Measurements from ENCODE around the gene UPF1.

UPF1 gene

GRCh38 chr19:18857223-18857622 is 25.5 kb downstream of the UPF1 start:
- DNase-seq (ENCODE audit: low read depth in 2 of 2): no peak

GRCh38 chr19:18858906-18859646 is 27.3 kb downstream of the UPF1 start:
- DNase-seq (ENCODE audit: low read depth in 2 of 2): no peak

GRCh38 chr19:18859676-18860301 is 28.0 kb downstream of the UPF1 start:
- DNase-seq (ENCODE audit: low read depth in 2 of 2): no peak

GRCh38 chr19:18860302-18860700 is 28.5 kb downstream of the UPF1 start:
- no peak for DNase-seq (ENCODE audit: low read depth in 2 of 2)

GRCh38 chr19:18860725-18861124 is 29.0 kb downstream of the UPF1 start:
- no peak for DNase-seq (ENCODE audit: low read depth in 2 of 2)

- DNase-seq (ENCODE audit: low read depth in 2 of 2): no peak
Measured at GRCh38 chr19:18861235-18861634, 29.5 kb downstream of the UPF1 start.

- DNase-seq (ENCODE audit: low read depth in 2 of 2): no peak
Measured at GRCh38 chr19:18861917-18862316, 30.2 kb downstream of the UPF1 start.

GRCh38 chr19:18862976-18863842 is 31.4 kb downstream of the UPF1 start:
- no peak for DNase-seq (ENCODE audit: low read depth in 2 of 2)

GRCh38 chr19:18863843-18864362 is 32.1 kb downstream of the UPF1 start:
- no peak for DNase-seq (ENCODE audit: low read depth in 2 of 2)

- DNase-seq (ENCODE audit: low read depth in 2 of 2): no peak
Measured at GRCh38 chr19:18865106-18865972, 33.6 kb downstream of the UPF1 start.

- DNase-seq (ENCODE audit: low read depth in 2 of 2): peak in 1 of 2 donors; percentile 20
Measured at GRCh38 chr19:18865973-18866799, 34.4 kb downstream of the UPF1 start.

GRCh38 chr19:18866800-18867123 is 35.0 kb downstream of the UPF1 start:
- DNase-seq (ENCODE audit: low read depth in 2 of 2): no peak

GRCh38 chr19:18867199-18867598 is 35.4 kb downstream of the UPF1 start:
- no peak for DNase-seq (ENCODE audit: low read depth in 2 of 2)

- DNase-seq (ENCODE audit: low read depth in 2 of 2): no peak
Measured at GRCh38 chr19:18867751-18868150, 36.0 kb downstream of the UPF1 start.

- no peak for DNase-seq (ENCODE audit: low read depth in 2 of 2)
Measured at GRCh38 chr19:18868380-18869022, 36.7 kb downstream of the UPF1 start.

- DNase-seq (ENCODE audit: low read depth in 2 of 2): no peak
Measured at GRCh38 chr19:18869023-18869618, 37.4 kb downstream of the UPF1 start.

GRCh38 chr19:18869781-18870530 is 38.2 kb downstream of the UPF1 start:
- no peak for DNase-seq (ENCODE audit: low read depth in 2 of 2)

- DNase-seq (ENCODE audit: low read depth in 2 of 2): no peak
Measured at GRCh38 chr19:18870531-18871172, 38.9 kb downstream of the UPF1 start.
